Body of pancreas (tissue), 4 donors: ENCODE data around the gene ADPGK. TPM values are rescaled to one million over a fixed set of nuclear protein-coding genes. Genes with fewer than 3 reads are reported as not detected.

Experiments used
- ATAC-seq: fragments of 150-250 bp; one replicate; pipeline ENCODE4 v1.9.1; 2016
- DNase-seq, 4 donors: peaks; one replicate each; pipeline ENCODE4 v3.0.0-alpha.2; 2019
- H3K27ac ChIP-seq, 4 donors: fragments of 200-600 bp; sonication (generic); 1 replicate in 3 of 4; 2 replicates in 1 of 4; pipeline versions ENCODE4 v1.5.1 to v1.6.1; 2016 to 2019; ENCODE audit warnings: mild to moderate bottlenecking in 1 of 4, mixed read lengths in 1 of 4, moderate library complexity in 1 of 4
- H3K27me3 ChIP-seq, 2 donors: fragments of 200-600 bp; sonication (generic); one replicate each; pipeline ENCODE4 v1.6.0; 2016; ENCODE audit warnings: mild to moderate bottlenecking in 1 of 2
- H3K36me3 ChIP-seq, 2 donors: fragments of 200-600 bp; sonication (generic); replicated peaks in 1 of 2; 2 replicates each; pipeline ENCODE4 v1.5.1; 2016; ENCODE audit warnings: low read depth in 2 of 2; ENCODE audit not compliant: insufficient read depth in 1 of 2
- H3K4me1 ChIP-seq: fragments of 200-600 bp; sonication (generic); one replicate; pipeline ENCODE4 v1.6.0; 2016
- H3K4me3 ChIP-seq, 2 donors: fragments of 200-600 bp; sonication (generic); 1 replicate in 1 of 2; 2 replicates in 1 of 2; pipeline ENCODE4 v1.5.1; 2016 to 2019
- H3K9me3 ChIP-seq, 3 donors: fragments of 200-600 bp; sonication (generic); 1 replicate in 2 of 3; 2 replicates in 1 of 3; pipeline ENCODE4 v1.5.1; 2016
- CTCF ChIP-seq, 7 experiments: fragments of 450-650 bp in 4 of 7; fragments of 200-600 bp in 3 of 7; sonication (generic) in 3 of 7; IDR thresholded peaks; one replicate each; pipeline ENCODE4 v1.5.1; 2016 to 2019; ENCODE audit warnings: antibody characterized with exemption in 7 of 7
- POLR2A ChIP-seq, 3 donors: fragments of 450-650 bp; IDR thresholded peaks; one replicate each; pipeline ENCODE4 v1.6.1; 2016; ENCODE audit warnings: antibody characterized with exemption in 3 of 3, mild to moderate bottlenecking in 2 of 3
- WGBS, 2 donors: methylation state at CpG; one replicate each; pipeline ENCODE4 v1.1.5; 2017; 5-methylcytosine and 5-hydroxymethylcytosine counted together
- intact Hi-C: fragments of 100-400 bp; cut with DNase I; formaldehyde crosslinking; loops from one replicate; pipeline ENCODE4 v1.15.1; 2023
- total RNA-seq, 2 donors: library from RNA; depleted of rRNA; stranded (reverse); fragments of >200 nt; gene quantifications; one replicate each; pipeline ENCODE4 v1.1.0, GENCODE V29; 2016

The ADPGK gene
- total RNA-seq, 2 donors from 2014 or later: 52.1 to 85.0 TPM

DNA sequence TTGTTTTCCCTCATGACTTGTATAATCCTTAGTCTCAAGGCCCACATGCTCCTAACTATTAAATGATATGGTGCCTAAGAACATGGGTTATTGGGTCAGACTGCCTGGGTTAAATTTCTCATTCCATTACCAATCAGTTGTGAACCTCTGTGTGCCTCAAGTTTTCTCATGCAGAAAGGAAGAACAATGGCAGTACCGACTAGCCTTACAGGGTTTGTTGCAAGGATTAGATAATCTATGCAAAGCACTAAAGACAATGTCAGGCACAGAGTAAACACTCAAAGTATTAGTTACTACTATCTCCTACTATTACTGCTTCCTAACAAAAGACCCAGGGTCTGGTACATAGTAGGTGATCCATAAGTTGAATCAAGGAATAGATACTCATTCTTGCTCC, 12.2 kb downstream of the ADPGK start:
- Histone ChIP-seq H3K27me3 (no peaks in the 10 kb centered on the region), H3K9me3 (no peaks in the 10 kb centered on the region), H3K4me1 (peaks cover 5% of the 10 kb centered on the region), H3K36me3 (peaks cover 0 to 11% of the 10 kb centered on the region in 2 donors), H3K4me3 (no peak overlapping the region), H3K27ac (no peak overlapping the region)
- no peak for TF ChIP-seq POLR2A (IDR thresholded peaks at IDR 0.05)
- no peak for TF ChIP-seq CTCF (IDR thresholded peaks at IDR 0.05)
- intact Hi-C loops: no loop called here
- 33 to 36% methylated on average over 1 of the region's 1 CpG for WGBS, 2 donors
- no peak for ATAC-seq
- DNase-seq: no peak

- no peak for DNase-seq
- H3K27me3 ChIP-seq: no peaks in the 10 kb centered on the region
- no peak for ATAC-seq
- H3K9me3 ChIP-seq: no peaks in the 10 kb centered on the region
- H3K4me1 ChIP-seq: peaks cover 5% of the 10 kb centered on the region
- intact Hi-C loops: no loop called here
- H3K36me3 ChIP-seq: peaks cover 0 to 11% of the 10 kb centered on the region in 2 donors
- 64 to 67% methylated on average over 6 of the region's 6 CpGs for WGBS, 2 donors
- no peak overlapping the region for H3K4me3 ChIP-seq
- no peak overlapping the region for H3K27ac ChIP-seq
- TF ChIP-seq POLR2A (IDR thresholded peaks at IDR 0.05): no peak
- peak in 1 of 7 experiments; percentile 27 for TF ChIP-seq CTCF (IDR thresholded peaks at IDR 0.05)
These were observed 12.8 kb downstream of the ADPGK start for GRCh38 chr15:72770673-72771328.

- WGBS, 2 donors: 92 to 98% methylated on average over 2 of the region's 2 CpGs
- TF ChIP-seq POLR2A (IDR thresholded peaks at IDR 0.05): no peak
- TF ChIP-seq CTCF (IDR thresholded peaks at IDR 0.05): no peak
These were observed 16.8 kb downstream of the ADPGK start for GRCh38 chr15:72766780-72767179.

GRCh38 chr15:72766025-72766424, 17.5 kb downstream of the ADPGK start:
- Histone ChIP-seq H3K9me3 (no peaks in the 10 kb centered on the region), H3K27me3 (no peaks in the 10 kb centered on the region), H3K4me3 (no peak overlapping the region), H3K4me1 (peaks cover 18% of the 10 kb centered on the region), H3K36me3 (peaks cover 0 to 4% of the 10 kb centered on the region in 2 donors), H3K27ac (no peak overlapping the region)
- no peak for ATAC-seq
- TF ChIP-seq CTCF (IDR thresholded peaks at IDR 0.05) (no peak), POLR2A (IDR thresholded peaks at IDR 0.05) (no peak)
- WGBS, 2 donors: 97% methylated on average over 2 of the region's 2 CpGs
- intact Hi-C loops: no loop called here
- DNase-seq: no peak

More at GRCh38 chr15:72766780-72767179, 16.8 kb downstream of the ADPGK start:
- no peaks in the 10 kb centered on the region for H3K9me3 ChIP-seq
- H3K4me1 ChIP-seq: peaks cover 10% of the 10 kb centered on the region
- no peaks in the 10 kb centered on the region for H3K27me3 ChIP-seq
- ATAC-seq (no peak), DNase-seq (no peak)
- no peak overlapping the region for H3K27ac ChIP-seq
- no peak overlapping the region for H3K4me3 ChIP-seq
- peaks cover 0 to 4% of the 10 kb centered on the region in 2 donors for H3K36me3 ChIP-seq
- intact Hi-C loops: no loop called here

- 97 to 99% methylated on average over 3 of the region's 3 CpGs for WGBS, 2 donors
- no peak for TF ChIP-seq CTCF (IDR thresholded peaks at IDR 0.05)
- H3K9me3 ChIP-seq: no peaks in the 10 kb centered on the region
These were observed 18.9 kb downstream of the ADPGK start for GRCh38 chr15:72764656-72765055.

More at GRCh38 chr15:72764656-72765055, 18.9 kb downstream of the ADPGK start:
- DNase-seq: no peak
- Histone ChIP-seq H3K27me3 (no peaks in the 10 kb centered on the region), H3K27ac (no peak overlapping the region), H3K4me3 (no peak overlapping the region), H3K4me1 (peaks cover 32% of the 10 kb centered on the region), H3K36me3 (peaks cover 0 to 2% of the 10 kb centered on the region in 2 donors)
- ATAC-seq: no peak
- intact Hi-C loops: no loop called here
